ENCODE measurements around the gene KCND3.

The KCND3 gene

DNA sequence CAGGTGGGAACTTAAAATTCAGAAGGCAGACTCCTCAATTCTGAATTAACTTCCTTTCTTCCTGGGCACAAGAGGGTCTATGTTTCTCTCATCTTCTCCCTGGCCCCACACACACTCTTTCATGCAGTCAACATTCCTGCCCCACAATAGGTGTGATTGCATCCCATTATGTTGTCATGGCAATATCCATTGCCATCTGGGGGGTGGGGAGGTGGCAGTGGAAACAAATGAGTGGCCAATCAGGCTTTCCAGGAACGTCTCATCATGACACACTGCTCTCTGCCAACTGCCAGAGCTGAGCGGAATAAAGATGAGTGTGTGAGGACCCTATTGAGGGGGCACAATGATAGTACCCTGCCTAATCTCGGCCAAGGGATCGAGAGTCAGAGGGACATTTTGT lies 80.4 kb downstream of the KCND3 start:
- DNase-seq, result peak; percentile 23

DNA sequence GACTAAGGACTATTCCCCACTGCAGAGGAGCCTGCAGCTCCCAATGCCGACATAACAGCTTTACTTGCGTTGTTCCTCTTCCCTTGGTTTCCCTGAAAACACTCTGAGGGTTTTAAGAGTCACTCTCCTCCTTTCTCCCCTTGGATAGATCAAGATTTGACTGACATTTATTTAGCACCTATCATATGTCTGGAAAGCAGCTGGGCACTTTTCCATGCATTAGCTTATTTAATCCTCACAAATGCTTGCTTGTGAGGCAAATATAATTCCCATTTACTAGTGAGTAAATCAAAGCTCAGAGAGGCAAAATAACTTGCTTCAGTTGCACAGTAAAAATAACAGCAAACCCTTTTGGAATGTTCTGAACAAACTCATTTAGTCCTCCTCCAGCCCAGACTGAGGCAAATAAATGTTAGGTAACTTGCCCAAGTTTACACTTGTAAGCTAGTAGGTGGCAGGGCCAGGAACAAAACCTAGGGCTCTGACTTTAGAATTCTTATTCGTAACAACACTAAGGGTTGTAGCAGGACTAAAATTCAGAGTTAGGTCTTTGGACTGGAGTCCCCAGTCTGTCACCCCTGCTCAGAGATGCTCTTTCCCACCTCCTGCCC lies 81.4 kb downstream of the KCND3 start:
- no peak for DNase-seq

DNA sequence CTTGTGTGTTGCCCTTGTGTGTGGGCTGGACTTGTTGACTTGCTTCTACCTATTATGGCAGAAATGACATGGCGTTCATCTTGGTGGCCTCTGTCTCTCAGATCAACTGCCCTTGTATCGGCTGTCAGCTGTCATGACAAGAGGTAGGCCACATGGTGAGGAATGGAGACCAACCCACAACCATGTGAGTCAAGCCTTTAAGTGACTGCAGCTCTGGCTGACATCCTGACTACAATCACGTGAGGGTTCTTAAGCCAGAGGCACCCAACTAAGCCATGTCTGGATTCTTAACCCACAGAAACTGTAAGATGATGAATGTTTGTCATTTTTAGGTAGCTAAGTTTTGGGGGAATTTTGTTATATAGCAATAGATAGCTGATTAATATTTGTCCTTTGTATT lies 82.1 kb downstream of the KCND3 start:
- DNase-seq, result no peak

DNA sequence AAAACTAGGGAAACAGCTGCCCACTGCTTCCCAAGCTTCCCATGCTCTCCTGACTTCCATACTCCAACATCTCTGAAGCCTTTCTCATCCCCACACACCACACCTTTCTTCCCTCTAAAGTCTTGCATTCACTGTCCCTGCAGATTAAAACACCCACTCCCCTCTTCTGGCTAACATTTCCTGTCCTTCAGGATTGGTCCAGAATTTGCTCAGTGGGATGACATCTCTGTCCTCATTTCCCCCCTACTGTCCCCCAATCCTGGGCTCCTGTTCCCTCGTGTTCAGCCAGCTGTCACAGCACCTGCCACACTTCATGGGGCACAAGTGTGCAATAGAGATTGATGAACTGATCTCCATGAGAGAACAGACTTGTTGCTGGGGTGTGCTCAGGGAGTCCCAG lies 82.7 kb downstream of the KCND3 start:
- no peak for DNase-seq

- no peak for DNase-seq
Measured at GRCh38 chr1:111906111-111906510, 83.4 kb downstream of the KCND3 start.

- peak; percentile 74 for DNase-seq
Measured at GRCh38 chr1:111904478-111905218, 84.8 kb downstream of the KCND3 start.

DNA sequence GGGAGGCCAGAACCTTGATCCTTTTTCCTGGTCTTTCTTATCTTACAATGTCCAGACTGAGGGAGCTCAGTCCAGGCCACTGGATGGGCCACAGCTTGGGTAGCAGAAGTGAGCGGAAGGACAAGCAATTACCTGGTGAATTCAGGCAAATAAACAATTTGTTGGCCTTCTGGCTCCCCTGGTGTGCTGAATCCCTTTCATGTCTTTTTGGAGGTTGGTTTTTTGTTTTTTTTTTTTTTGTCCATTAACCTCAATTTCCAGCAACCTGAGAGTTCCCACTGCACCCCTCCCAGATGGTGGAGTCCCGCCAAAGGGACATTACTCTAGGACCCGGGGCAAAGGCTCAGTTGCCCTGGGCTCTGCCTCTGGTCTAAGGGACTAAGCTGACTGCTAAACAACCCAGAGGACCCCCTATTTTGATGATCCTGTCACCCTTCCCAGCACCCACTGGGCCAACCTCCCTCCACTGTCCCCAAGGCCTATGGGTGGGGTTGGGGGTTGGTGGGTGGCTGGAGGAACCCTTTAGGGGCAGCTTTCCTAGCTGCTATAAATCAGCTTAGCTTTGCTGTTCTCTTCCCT lies 85.5 kb downstream of the KCND3 start:
- no peak for DNase-seq

GRCh38 chr1:111903148-111903870 lies 86.2 kb downstream of the KCND3 start:
- no peak for DNase-seq

DNA sequence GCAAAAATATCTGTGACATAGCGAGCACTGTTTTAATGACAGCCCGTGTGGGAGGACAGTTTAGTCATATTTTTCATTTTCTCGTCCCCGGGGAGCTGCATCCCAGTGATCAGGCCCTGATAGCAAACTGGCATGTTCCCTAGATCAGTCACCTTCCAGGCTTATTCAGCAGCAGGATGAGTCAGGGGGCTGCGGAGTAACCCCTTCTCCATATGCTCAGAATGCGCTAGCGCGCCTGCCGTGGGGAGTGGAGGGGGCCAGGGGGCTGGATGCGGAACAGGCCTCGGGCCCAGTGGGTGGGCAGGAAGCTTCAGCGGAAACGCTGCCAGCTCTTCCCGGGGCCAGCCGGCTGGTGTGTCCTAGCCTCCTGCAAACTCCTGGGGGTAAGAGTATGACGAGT lies 94.0 kb downstream of the KCND3 start:
- no peak for DNase-seq

GRCh38 chr1:111895017-111895416 lies 94.5 kb downstream of the KCND3 start:
- DNase-seq, result no peak

GRCh38 chr1:111894497-111894896 lies 95.0 kb downstream of the KCND3 start:
- no peak for DNase-seq

DNA sequence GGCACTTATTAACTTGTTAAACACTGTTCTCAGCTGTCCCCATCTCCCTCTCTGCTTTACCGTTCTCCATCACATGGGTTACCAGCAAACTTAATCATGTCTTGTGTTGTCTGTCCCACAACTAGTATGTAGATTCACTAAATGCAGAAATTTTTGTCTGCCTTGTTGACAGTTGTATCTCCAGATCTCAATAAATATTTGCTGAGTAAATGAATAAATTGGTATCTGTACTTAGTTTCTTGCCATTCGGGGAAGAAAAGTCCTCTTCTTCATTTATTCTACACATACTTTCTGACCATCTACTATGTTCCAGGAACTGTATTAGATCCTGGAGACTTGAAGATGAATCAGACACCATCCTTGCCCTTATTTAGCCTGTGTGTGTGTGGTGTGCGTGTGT lies 97.9 kb downstream of the KCND3 start:
- DNase-seq, result no peak

- DNase-seq, result no peak
Measured at GRCh38 chr1:111888740-111889376, 100.6 kb downstream of the KCND3 start.

- no peak for DNase-seq
Measured at GRCh38 chr1:111887875-111888274, 101.6 kb downstream of the KCND3 start.

- no peak for DNase-seq
Measured at GRCh38 chr1:111887385-111887784, 102.1 kb downstream of the KCND3 start.

- no peak for DNase-seq
Measured at GRCh38 chr1:111886741-111887140, 102.7 kb downstream of the KCND3 start.

- no peak for DNase-seq
Measured at GRCh38 chr1:111884772-111885443, 104.6 kb downstream of the KCND3 start.

DNA sequence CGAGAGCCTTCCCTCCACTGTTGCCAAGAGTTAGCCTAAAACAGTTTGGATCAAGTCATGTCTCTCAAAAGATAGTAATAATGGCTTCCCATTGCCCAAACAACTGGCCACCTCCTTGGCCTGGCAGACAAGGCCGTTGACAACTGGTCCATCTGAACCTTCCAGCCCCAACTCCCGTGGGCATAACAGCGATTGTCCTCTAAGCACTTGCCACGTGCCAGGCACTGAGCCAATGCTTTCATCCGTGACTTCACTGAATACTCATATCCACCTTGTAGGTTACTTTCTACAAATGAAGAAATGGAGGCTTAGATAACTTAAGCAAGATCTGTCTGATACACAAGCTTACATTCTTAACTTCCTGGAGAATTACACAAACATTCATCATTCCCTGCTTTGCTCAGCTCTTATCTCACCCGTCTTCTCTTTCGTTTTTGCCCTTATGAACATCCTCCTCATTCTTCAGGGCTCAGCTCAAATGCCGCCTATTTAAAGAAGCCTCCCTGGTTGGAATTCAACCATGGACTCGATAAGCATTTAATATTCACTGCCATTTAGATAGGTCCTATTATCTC lies 106.4 kb downstream of the KCND3 start:
- DNase-seq, result no peak

- DNase-seq, result no peak
Measured at GRCh38 chr1:111882559-111882958, 106.9 kb downstream of the KCND3 start.

DNA sequence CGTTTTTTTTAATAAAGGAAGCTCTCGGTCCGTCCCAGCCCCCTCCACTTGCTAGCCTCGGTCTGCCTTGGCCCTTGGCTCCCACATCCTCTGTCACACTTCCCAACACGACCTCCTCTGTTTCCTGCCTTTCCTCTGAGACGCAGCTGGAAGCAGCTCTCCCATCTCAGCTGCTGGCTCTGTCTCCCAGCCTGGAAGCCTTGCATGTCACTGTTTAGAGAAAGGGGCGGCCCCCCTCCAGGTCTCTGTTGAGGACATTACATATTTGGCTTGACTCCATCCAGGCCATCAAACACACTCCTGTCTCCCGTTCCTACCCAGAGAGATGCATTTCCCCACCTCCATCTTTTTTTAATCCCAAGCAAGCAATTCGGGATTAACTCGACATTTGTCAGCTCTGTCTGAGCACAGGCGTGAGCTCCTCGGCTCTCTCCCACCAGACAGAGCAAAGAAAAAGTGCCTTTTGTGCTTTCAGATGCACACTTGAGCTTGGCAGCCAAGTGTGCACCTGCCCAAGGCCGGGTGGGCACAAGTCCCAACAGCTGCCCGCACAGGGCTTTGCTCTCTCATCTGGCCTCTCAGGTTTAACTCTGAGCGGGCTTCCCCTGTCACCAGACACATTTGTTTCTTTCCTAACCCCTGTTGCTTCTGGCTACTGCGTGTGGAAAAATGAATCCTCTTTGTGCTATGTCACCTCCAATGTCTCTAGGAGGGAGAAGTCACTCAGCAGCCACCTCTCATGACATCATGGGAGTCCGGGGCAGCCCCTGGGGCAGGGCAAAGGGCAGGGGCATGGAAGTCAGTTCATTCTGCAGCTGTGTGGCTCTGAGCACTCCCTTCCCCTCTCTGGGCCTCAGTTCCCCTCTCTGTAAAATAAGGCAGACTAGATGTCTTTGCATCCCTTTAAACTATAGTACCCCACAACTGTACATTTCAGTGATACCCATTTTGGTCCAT lies 108.3 kb downstream of the KCND3 start:
- DNase-seq, result peak; percentile 32

- DNase-seq, result no peak
Measured at GRCh38 chr1:111879081-111879480, 110.4 kb downstream of the KCND3 start.

Measured in DMS153 (cell line).